Neural progenitor cell (in vitro differentiated cells): ENCODE measurements around the gene OR52K1.

Experiments used
- EZH2 ChIP-seq: fragments of 200-600 bp; sonication (generic); IDR thresholded peaks from 2 replicates; pipeline ENCODE4 v1.6.1; 2017; ENCODE audit warnings: antibody characterized with exemption, mild to moderate bottlenecking, moderate library complexity
- TF ChIP-seq, protein P1 (sequence below): fragments of 200-600 bp; sonication (generic); IDR thresholded peaks from 2 replicates; pipeline ENCODE4 v1.5.1; 2017; ENCODE audit warnings: antibody characterized with exemption, mild to moderate bottlenecking

DNA sequence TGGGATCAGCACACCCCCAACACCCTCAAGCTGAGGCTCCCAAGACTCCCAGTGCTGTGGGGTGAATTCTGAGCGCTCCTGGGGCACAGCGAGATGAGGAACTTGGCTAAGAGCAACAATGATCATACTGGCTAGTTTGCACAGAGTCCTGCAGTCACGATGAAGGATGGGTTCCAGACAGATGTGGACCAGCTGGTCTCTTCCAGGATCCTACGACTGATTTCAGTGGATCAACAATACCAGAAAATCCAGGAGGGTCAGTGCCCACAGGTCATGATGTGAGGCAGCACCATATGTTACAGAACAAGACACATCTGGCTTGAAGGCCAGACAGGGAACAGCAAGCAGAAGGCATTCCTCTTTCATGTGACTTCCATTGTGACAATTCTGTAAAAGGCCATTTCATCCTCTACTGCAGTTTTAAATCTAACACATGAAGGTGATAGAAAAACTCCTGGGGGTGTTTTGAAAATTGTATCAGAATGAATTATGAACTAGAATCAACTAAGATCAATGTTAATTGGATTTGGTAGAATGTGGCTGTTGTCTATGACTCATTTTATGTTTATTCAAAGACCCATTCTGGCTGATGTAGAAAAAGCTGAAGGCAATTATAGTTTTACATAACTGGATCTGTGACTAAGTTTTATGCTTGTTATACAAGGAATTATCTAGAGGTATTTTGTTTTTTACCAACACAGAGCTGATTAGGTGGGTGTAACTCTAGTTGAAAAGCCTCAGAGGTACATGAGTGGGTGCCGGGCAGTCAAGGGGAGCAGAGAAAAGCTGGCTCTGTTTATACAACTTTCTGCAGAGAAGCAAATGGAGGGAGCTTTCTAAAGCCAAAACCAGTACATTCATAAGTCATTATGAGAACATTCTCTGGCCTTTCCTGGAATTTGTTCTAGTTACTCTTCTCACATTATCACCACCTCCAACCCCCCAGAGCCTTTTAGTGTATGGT lies 29.1 kb downstream of the OR52K1 start:
- TF ChIP-seq EZH2 = no peak
- TF ChIP-seq, protein P1, sequence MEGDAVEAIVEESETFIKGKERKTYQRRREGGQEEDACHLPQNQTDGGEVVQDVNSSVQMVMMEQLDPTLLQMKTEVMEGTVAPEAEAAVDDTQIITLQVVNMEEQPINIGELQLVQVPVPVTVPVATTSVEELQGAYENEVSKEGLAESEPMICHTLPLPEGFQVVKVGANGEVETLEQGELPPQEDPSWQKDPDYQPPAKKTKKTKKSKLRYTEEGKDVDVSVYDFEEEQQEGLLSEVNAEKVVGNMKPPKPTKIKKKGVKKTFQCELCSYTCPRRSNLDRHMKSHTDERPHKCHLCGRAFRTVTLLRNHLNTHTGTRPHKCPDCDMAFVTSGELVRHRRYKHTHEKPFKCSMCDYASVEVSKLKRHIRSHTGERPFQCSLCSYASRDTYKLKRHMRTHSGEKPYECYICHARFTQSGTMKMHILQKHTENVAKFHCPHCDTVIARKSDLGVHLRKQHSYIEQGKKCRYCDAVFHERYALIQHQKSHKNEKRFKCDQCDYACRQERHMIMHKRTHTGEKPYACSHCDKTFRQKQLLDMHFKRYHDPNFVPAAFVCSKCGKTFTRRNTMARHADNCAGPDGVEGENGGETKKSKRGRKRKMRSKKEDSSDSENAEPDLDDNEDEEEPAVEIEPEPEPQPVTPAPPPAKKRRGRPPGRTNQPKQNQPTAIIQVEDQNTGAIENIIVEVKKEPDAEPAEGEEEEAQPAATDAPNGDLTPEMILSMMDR = no peak
